A549 (cell line): ENCODE data around the gene C2CD4C.

Experiments used
- EP300 ChIP-seq, 2 experiments: fragments of >200 bp; sonication (Bioruptor Twin); formaldehyde crosslinking; IDR thresholded peaks; 2 replicates in 1 of 2; 3 replicates in 1 of 2; pipeline ENCODE4 v1.6.1; 2016 to 2017
- MYC ChIP-seq: IDR thresholded peaks from 2 replicates; pipeline ENCODE4 v1.6.1; 2012; ENCODE audit warnings: mild to moderate bottlenecking, inconsistent platforms, low read length, improper control_type of control experiment, borderline replicate concordance
- NPAS2 ChIP-seq: fragments of 250-450 bp; sonication (Bioruptor Pico); IDR thresholded peaks from 2 replicates; pipeline ENCODE4 v1.8.0; 2022; ENCODE audit warnings: mild to moderate bottlenecking, moderate library complexity, borderline replicate concordance
- TF ChIP-seq, protein P1 (sequence below): fragments of 200-600 bp; sonication (generic); IDR thresholded peaks from 2 replicates; pipeline ENCODE4 v1.6.1; 2016; ENCODE audit warnings: antibody characterized with exemption, mild to moderate bottlenecking, moderate library complexity

DNA sequence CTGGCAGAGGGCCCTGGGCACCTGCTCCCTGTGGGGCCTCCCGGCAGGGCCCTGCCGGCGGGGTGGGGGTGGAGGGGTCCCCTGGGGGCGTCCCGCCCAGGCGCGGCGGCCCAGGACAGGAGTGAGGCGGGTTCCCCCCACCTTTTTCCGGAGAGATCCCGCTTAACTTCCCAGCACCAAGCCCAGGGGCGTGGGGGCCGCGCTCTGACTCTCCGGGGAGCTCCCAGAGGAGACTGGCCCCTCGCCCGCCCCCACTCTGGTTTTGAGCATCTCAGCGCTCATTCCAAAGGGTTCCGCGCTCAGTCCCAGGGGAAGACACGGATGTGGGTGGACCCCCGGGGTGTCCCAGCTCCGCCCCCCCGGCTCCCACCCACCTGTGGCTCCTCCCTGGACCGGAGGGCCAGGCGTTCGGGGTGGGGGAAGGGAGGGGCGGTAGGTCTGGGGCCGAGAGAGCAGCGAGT is 476 bp downstream of the C2CD4C start:
- TF ChIP-seq MYC = no peak
- TF ChIP-seq, protein P1, sequence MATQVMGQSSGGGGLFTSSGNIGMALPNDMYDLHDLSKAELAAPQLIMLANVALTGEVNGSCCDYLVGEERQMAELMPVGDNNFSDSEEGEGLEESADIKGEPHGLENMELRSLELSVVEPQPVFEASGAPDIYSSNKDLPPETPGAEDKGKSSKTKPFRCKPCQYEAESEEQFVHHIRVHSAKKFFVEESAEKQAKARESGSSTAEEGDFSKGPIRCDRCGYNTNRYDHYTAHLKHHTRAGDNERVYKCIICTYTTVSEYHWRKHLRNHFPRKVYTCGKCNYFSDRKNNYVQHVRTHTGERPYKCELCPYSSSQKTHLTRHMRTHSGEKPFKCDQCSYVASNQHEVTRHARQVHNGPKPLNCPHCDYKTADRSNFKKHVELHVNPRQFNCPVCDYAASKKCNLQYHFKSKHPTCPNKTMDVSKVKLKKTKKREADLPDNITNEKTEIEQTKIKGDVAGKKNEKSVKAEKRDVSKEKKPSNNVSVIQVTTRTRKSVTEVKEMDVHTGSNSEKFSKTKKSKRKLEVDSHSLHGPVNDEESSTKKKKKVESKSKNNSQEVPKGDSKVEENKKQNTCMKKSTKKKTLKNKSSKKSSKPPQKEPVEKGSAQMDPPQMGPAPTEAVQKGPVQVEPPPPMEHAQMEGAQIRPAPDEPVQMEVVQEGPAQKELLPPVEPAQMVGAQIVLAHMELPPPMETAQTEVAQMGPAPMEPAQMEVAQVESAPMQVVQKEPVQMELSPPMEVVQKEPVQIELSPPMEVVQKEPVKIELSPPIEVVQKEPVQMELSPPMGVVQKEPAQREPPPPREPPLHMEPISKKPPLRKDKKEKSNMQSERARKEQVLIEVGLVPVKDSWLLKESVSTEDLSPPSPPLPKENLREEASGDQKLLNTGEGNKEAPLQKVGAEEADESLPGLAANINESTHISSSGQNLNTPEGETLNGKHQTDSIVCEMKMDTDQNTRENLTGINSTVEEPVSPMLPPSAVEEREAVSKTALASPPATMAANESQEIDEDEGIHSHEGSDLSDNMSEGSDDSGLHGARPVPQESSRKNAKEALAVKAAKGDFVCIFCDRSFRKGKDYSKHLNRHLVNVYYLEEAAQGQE = no peak
- TF ChIP-seq EP300 (IDR thresholded peaks at IDR 0.05) = no peak
- no peak for TF ChIP-seq NPAS2
